ENCODE results near the gene FBXW2.

The FBXW2 gene

DNA sequence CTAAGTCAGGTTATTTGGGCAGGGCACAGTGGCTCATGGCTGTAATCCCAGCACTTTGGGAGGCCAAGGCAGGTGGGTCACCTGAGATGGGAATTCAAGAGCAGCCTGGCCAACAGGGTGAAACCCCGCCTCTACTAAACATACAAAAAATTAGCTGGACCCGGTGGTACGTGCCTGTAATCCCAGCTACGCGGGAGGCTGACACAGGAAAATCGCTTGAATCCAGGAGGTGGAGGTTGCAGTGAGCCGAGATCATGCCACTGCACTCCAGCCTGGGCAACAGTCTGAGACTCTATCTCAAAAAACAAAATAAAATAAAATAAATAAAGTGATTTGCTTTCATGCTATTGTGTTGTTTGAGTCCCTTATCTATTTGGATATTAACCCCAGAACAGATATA lies 8.2 kb upstream of the FBXW2 start:
- H3K79me2 ChIP-seq: no peaks in the 10 kb centered on the region
- H3K27me3 ChIP-seq (ENCODE audit: control insufficient read depth, insufficient read depth, low read length): no peaks in the 10 kb centered on the region
- H3K4me2 ChIP-seq (ENCODE audit: low read length): no peak overlapping the region
- no peak overlapping the region for H3K4me3 ChIP-seq (ENCODE audit: low read depth, low read length)
- H2AFZ ChIP-seq: no peak overlapping the region
- H3K4me1 ChIP-seq: no peaks in the 10 kb centered on the region
- no peaks in the 10 kb centered on the region for H3K9me3 ChIP-seq (ENCODE audit: control insufficient read depth, low read length)
- TF ChIP-seq, protein P1, sequence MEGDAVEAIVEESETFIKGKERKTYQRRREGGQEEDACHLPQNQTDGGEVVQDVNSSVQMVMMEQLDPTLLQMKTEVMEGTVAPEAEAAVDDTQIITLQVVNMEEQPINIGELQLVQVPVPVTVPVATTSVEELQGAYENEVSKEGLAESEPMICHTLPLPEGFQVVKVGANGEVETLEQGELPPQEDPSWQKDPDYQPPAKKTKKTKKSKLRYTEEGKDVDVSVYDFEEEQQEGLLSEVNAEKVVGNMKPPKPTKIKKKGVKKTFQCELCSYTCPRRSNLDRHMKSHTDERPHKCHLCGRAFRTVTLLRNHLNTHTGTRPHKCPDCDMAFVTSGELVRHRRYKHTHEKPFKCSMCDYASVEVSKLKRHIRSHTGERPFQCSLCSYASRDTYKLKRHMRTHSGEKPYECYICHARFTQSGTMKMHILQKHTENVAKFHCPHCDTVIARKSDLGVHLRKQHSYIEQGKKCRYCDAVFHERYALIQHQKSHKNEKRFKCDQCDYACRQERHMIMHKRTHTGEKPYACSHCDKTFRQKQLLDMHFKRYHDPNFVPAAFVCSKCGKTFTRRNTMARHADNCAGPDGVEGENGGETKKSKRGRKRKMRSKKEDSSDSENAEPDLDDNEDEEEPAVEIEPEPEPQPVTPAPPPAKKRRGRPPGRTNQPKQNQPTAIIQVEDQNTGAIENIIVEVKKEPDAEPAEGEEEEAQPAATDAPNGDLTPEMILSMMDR (IDR thresholded peaks at IDR 0.05): no peak
- no peaks in the 10 kb centered on the region for H3K36me3 ChIP-seq (ENCODE audit: control insufficient read depth, insufficient read depth, low read length)
- no peak overlapping the region for H3K9ac ChIP-seq
- no peak overlapping the region for H3K27ac ChIP-seq

DNA sequence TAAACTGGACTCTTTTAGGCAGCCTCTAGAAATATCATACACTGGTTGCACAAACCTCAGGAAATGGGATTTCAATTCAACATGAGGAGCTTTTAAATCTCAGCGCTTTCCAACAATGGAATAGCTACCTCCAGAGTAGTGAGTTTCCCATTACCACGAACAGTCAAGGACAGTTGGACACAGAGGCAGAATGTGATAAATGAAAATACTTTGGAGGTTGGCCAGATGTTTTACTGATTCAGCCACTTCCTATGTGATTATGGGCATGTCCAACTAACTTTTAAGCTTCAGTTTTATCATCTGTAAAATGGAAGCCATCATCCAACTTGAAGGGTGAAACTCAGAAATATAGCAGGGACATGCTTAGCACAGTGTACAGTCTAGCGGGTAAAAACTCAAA lies 2.1 kb downstream of the FBXW2 start:
- TF ChIP-seq, protein P1 (IDR thresholded peaks at IDR 0.05): no peak
- Histone ChIP-seq H3K4me2 (ENCODE audit: low read length) (no peak overlapping the region), H3K27me3 (ENCODE audit: control insufficient read depth, insufficient read depth, low read length) (no peaks in the 10 kb centered on the region), H3K79me2 (peaks cover 12% of the 10 kb centered on the region), H3K4me1 (no peaks in the 10 kb centered on the region), H3K9me3 (ENCODE audit: control insufficient read depth, low read length) (no peaks in the 10 kb centered on the region), H3K36me3 (ENCODE audit: control insufficient read depth, insufficient read depth, low read length) (no peaks in the 10 kb centered on the region), H3K9ac (no peak overlapping the region), H3K4me3 (ENCODE audit: low read depth, low read length) (no peak overlapping the region), H2AFZ (no peak overlapping the region), H3K27ac (no peak overlapping the region)

DNA sequence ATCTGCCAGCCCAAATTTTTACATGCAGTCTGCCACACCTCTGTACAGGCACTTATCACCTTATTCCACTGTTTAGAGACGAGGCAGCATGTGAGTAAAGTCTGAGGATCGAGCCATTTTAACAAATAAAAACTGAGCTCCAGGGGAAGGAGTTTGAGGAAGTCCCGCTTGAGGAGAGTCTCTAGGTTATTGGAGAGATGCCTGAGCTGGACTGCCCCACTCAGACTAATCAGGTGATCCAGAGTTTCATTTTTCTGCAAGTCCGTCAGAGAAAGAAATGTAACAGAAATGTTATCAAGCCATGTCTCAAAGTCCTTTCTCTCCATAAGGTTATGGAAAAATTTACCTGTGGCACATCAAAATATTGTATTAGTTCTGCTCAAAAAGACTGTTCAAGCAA lies 5.3 kb downstream of the FBXW2 start:
- H3K4me1 ChIP-seq: no peaks in the 10 kb centered on the region
- no peak overlapping the region for H3K4me3 ChIP-seq (ENCODE audit: low read depth, low read length)
- H3K9me3 ChIP-seq (ENCODE audit: control insufficient read depth, low read length): no peaks in the 10 kb centered on the region
- TF ChIP-seq, protein P1 (IDR thresholded peaks at IDR 0.05): no peak
- no peak overlapping the region for H2AFZ ChIP-seq
- no peak overlapping the region for H3K4me2 ChIP-seq (ENCODE audit: low read length)
- no peaks in the 10 kb centered on the region for H3K36me3 ChIP-seq (ENCODE audit: control insufficient read depth, insufficient read depth, low read length)
- H3K27ac ChIP-seq: no peak overlapping the region
- no peak overlapping the region for H3K9ac ChIP-seq
- H3K79me2 ChIP-seq: peaks cover 12% of the 10 kb centered on the region
- H3K27me3 ChIP-seq (ENCODE audit: control insufficient read depth, insufficient read depth, low read length): no peaks in the 10 kb centered on the region

DNA sequence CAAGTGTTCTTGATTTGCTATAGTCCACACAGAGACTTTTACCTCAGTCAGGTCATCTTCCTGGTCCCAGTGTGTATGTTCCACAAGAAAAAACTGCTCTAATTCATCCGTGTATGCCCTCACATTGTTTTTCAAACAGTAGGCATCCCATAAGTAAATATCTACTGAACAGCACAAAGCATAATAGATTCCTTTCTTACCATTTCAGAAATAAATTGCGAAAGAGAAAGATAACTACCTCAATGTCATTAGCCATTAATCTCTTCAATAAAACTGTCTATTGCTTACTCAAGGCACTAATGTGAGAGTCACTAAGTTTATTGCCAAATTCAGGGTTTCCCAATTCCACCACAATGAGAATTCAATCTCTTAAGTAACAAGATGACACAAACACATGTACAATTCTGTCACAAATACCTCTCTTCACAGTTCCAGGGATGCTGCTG lies 9.6 kb downstream of the FBXW2 start:
- no peak overlapping the region for H2AFZ ChIP-seq
- no peaks in the 10 kb centered on the region for H3K36me3 ChIP-seq (ENCODE audit: control insufficient read depth, insufficient read depth, low read length)
- no peak overlapping the region for H3K4me3 ChIP-seq (ENCODE audit: low read depth, low read length)
- H3K4me1 ChIP-seq: no peaks in the 10 kb centered on the region
- no peaks in the 10 kb centered on the region for H3K9me3 ChIP-seq (ENCODE audit: control insufficient read depth, low read length)
- no peak overlapping the region for H3K9ac ChIP-seq
- peaks cover 6% of the 10 kb centered on the region for H3K79me2 ChIP-seq
- no peak overlapping the region for H3K4me2 ChIP-seq (ENCODE audit: low read length)
- no peaks in the 10 kb centered on the region for H3K27me3 ChIP-seq (ENCODE audit: control insufficient read depth, insufficient read depth, low read length)
- H3K27ac ChIP-seq: no peak overlapping the region
- TF ChIP-seq, protein P1 (IDR thresholded peaks at IDR 0.05): no peak

DNA sequence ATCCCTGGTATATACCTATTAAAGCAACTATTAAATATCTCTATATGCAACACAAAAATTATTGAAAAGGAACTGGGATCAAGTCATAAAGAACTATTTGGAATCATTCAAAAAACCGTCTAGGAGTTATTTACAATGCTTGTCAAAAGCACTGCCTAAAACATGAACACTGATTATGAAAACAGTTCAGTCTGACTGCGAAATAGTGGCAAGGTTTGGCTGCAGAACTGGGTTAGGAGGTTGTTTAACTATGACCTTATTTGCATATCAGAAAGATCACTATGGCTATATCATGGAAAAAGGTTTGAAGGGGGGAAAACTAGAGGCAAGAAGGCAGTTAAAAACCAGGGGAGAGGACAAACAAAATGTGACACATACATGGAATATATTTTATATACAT lies 12.0 kb downstream of the FBXW2 start:
- Histone ChIP-seq H3K4me2 (ENCODE audit: low read length) (no peak overlapping the region), H3K27me3 (ENCODE audit: control insufficient read depth, insufficient read depth, low read length) (no peaks in the 10 kb centered on the region)
- TF ChIP-seq, protein P1 (IDR thresholded peaks at IDR 0.05): no peak

More for the DNA sequence above, 12.0 kb downstream of the FBXW2 start:
- no peak overlapping the region for H3K27ac ChIP-seq
- no peak overlapping the region for H2AFZ ChIP-seq
- H3K36me3 ChIP-seq (ENCODE audit: control insufficient read depth, insufficient read depth, low read length): no peaks in the 10 kb centered on the region
- H3K79me2 ChIP-seq: peaks cover 5% of the 10 kb centered on the region
- H3K9me3 ChIP-seq (ENCODE audit: control insufficient read depth, low read length): no peaks in the 10 kb centered on the region
- H3K4me1 ChIP-seq: no peaks in the 10 kb centered on the region
- no peak overlapping the region for H3K4me3 ChIP-seq (ENCODE audit: low read depth, low read length)
- H3K9ac ChIP-seq: no peak overlapping the region

Measured in parathyroid adenoma (tissue), 2 donors.